HPDE6-E6E7 (cell line): ENCODE results near the gene TSGA10IP.

Source experiments
- DNase-seq: peaks from one replicate; pipeline ENCODE4 v3.0.0; 2011; ENCODE audit warnings: missing footprints; ENCODE audit errors: extremely low spot score

Gene TSGA10IP

GRCh38 chr11:65945430-65945911 lies at the start of gene TSGA10IP:
Gene TSGA10IP (plus strand): TSS chr11:65945480. CDS start chr11:65945676, 196 bp downstream.
- no peak for DNase-seq

GRCh38 chr11:65895482-65895981 lies 49.7 kb upstream of the TSGA10IP start:
- no peak for DNase-seq

- DNase-seq: no peak
These were observed 49.0 kb upstream of the TSGA10IP start for GRCh38 chr11:65896034-65896999.

GRCh38 chr11:65897020-65897471 lies 48.2 kb upstream of the TSGA10IP start:
- DNase-seq: no peak

GRCh38 chr11:65898656-65899355 lies 46.5 kb upstream of the TSGA10IP start:
- no peak for DNase-seq

GRCh38 chr11:65899356-65900124 lies 45.7 kb upstream of the TSGA10IP start:
- DNase-seq: peak; percentile 76

GRCh38 chr11:65900125-65900898 lies 45.0 kb upstream of the TSGA10IP start, which contains the start of gene FOSL1:
Gene FOSL1 (minus strand): TSS chr11:65900388. CDS start chr11:65900339, 49 bp downstream.
- DNase-seq: peak; percentile 93

- DNase-seq: no peak
These were observed 44.4 kb upstream of the TSGA10IP start for GRCh38 chr11:65900899-65901180.

- DNase-seq: no peak
These were observed 42.2 kb upstream of the TSGA10IP start for GRCh38 chr11:65903068-65903481.

GRCh38 chr11:65903715-65904114 lies 41.6 kb upstream of the TSGA10IP start:
- no peak for DNase-seq

- no peak for DNase-seq
These were observed 38.7 kb upstream of the TSGA10IP start for GRCh38 chr11:65906602-65907001.

- DNase-seq: no peak
These were observed 37.4 kb upstream of the TSGA10IP start for GRCh38 chr11:65907878-65908277.

GRCh38 chr11:65911682-65912568 lies 33.4 kb upstream of the TSGA10IP start:
- DNase-seq: no peak

GRCh38 chr11:65912845-65913244 lies 32.4 kb upstream of the TSGA10IP start:
- peak; percentile 78 for DNase-seq

- DNase-seq: no peak
These were observed 30.0 kb upstream of the TSGA10IP start for GRCh38 chr11:65915101-65915820.

GRCh38 chr11:65915821-65916251 lies 29.4 kb upstream of the TSGA10IP start:
- DNase-seq: peak; percentile 94

- no peak for DNase-seq
These were observed 28.9 kb upstream of the TSGA10IP start for GRCh38 chr11:65916391-65916790.

- no peak for DNase-seq
These were observed 28.2 kb upstream of the TSGA10IP start for GRCh38 chr11:65917077-65917433.
